Right lobe of liver (tissue), 4 donors: ENCODE data around the gene MYO7A.

ENCODE experiments used
- POLR2A ChIP-seq: fragments of 450-650 bp; IDR thresholded peaks from one replicate; pipeline ENCODE4 v1.6.1; 2017; ENCODE audit warnings: antibody characterized with exemption, mild to moderate bottlenecking
- TF ChIP-seq, protein P1 (sequence below), 4 donors: fragments of 200-600 bp in 3 of 4; fragments of 450-650 bp in 1 of 4; IDR thresholded peaks; one replicate each; pipeline versions ENCODE4 v1.5.1 to v1.8.0; 2016 to 2022; ENCODE audit warnings: antibody characterized with exemption in 4 of 4, mild to moderate bottlenecking in 2 of 4
- donor health status: DM: no; HTN: no; CAD: no.
- donor health status: DM: no; HTN: no; CAD: no.
- donor health status: DM: no; HTN: yes; CAD: no.

- TF ChIP-seq, protein P1, sequence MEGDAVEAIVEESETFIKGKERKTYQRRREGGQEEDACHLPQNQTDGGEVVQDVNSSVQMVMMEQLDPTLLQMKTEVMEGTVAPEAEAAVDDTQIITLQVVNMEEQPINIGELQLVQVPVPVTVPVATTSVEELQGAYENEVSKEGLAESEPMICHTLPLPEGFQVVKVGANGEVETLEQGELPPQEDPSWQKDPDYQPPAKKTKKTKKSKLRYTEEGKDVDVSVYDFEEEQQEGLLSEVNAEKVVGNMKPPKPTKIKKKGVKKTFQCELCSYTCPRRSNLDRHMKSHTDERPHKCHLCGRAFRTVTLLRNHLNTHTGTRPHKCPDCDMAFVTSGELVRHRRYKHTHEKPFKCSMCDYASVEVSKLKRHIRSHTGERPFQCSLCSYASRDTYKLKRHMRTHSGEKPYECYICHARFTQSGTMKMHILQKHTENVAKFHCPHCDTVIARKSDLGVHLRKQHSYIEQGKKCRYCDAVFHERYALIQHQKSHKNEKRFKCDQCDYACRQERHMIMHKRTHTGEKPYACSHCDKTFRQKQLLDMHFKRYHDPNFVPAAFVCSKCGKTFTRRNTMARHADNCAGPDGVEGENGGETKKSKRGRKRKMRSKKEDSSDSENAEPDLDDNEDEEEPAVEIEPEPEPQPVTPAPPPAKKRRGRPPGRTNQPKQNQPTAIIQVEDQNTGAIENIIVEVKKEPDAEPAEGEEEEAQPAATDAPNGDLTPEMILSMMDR (IDR thresholded peaks at IDR 0.05), result no peak
- TF ChIP-seq POLR2A, result peak; percentile 34
Measured at GRCh38 chr11:77252555-77253270, 124.7 kb downstream of the MYO7A start.
